OCI-LY1 (cell line): ENCODE results near the gene SREBF1.

Experiments
- EZH2 ChIP-seq: fragments of 200-600 bp; sonication (generic), shearing (Covaris generic); IDR thresholded peaks from 2 replicates; pipeline ENCODE4 v1.8.0; 2017; ENCODE audit warnings: borderline replicate concordance, mixed run types, mild to moderate bottlenecking, antibody characterized with exemption, low read length, moderate library complexity, mixed read lengths
- TF ChIP-seq, protein P1 (sequence below): fragments of 200-600 bp; sonication (generic), shearing (Covaris generic); IDR thresholded peaks from 2 replicates; pipeline ENCODE4 v1.5.1; 2017; ENCODE audit warnings: mild to moderate bottlenecking, antibody characterized with exemption, low read length, moderate library complexity, mixed read lengths

DNA sequence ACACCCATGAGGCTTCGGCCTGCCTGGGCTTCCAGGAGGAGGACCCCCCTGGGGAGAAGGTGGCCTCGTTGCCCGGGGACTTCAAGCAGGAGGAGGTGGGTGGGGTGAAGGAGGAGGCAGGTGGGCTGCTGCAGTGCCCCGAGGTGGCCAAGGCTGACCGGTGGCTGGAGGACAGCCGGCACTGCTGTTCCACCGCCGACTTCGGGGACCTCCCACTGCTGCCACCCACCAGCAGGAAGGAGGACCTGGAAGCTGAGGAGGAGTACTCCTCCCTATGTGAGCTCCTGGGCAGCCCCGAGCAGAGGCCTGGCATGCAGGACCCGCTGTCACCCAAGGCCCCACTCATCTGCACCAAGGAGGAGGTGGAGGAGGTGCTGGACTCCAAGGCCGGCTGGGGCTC, 41.5 kb downstream of the SREBF1 start:
- TF ChIP-seq, protein P1, sequence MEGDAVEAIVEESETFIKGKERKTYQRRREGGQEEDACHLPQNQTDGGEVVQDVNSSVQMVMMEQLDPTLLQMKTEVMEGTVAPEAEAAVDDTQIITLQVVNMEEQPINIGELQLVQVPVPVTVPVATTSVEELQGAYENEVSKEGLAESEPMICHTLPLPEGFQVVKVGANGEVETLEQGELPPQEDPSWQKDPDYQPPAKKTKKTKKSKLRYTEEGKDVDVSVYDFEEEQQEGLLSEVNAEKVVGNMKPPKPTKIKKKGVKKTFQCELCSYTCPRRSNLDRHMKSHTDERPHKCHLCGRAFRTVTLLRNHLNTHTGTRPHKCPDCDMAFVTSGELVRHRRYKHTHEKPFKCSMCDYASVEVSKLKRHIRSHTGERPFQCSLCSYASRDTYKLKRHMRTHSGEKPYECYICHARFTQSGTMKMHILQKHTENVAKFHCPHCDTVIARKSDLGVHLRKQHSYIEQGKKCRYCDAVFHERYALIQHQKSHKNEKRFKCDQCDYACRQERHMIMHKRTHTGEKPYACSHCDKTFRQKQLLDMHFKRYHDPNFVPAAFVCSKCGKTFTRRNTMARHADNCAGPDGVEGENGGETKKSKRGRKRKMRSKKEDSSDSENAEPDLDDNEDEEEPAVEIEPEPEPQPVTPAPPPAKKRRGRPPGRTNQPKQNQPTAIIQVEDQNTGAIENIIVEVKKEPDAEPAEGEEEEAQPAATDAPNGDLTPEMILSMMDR, result no peak
- no peak for TF ChIP-seq EZH2
